Measurements from ENCODE around the gene ZRSR2. TPM values are rescaled to one million over a fixed set of nuclear protein-coding genes. Genes with fewer than 3 reads are reported as not detected.

The ZRSR2 gene
- total and polyA plus RNA-seq, 10 of the 15 experiments (the other 5 are each of a cell fraction or from before 2014, with no cell fraction given): 8.8 to 34.1 (median 15.6) TPM

GRCh38 chrX:15785176-15785750, 5.0 kb upstream of the ZRSR2 start (continued):
- TF ChIP-seq GATAD2B (conservative IDR thresholded peaks at IDR 0.05; ENCODE audit: low read depth) (no peak), SRF (IDR thresholded peaks at IDR 0.05; ENCODE audit: low read depth in 2 of 2, low read length in 2 of 2) (no peak), ZBTB11 (CRISPR knock-in tag; IDR thresholded peaks at IDR 0.05) (no peak), CHD2 (IDR thresholded peaks at IDR 0.05; ENCODE audit: borderline replicate concordance, low read depth, low read length) (no peak), EP300 (IDR thresholded peaks at IDR 0.05; ENCODE audit: borderline replicate concordance in 1 of 2, control insufficient read depth in 1 of 2, low read depth in 2 of 2, low read length in 2 of 2) (no peak), STAT3 (IDR thresholded peaks at IDR 0.05; ENCODE audit: low read depth, low read length) (no peak), IRF5 (IDR thresholded peaks at IDR 0.05; ENCODE audit: borderline replicate concordance) (no peak), SIX5 (IDR thresholded peaks at IDR 0.05; ENCODE audit: low read depth, low read length, severe bottlenecking) (no peak), RAD21 (IDR thresholded peaks at IDR 0.05; ENCODE audit: insufficient read depth, low read depth, low read length) (no peak), EGR1 (IDR thresholded peaks at IDR 0.05; ENCODE audit: borderline replicate concordance in 1 of 2, low read depth in 2 of 2, low read length in 2 of 2) (no peak)
